NCI-H1048 (cell line): ENCODE data around the gene NDUFS7.
"Not testable (repeated sequence)": the region's sequence is repeated elsewhere in the genome, so short reads cannot be mapped to it uniquely, and the experiment has no call there.

ENCODE experiments used
- DNase-seq: peaks from one replicate; lab custom pipeline; 2025; lab: John Stamatoyannopoulos, UW

NDUFS7 gene

DNA sequence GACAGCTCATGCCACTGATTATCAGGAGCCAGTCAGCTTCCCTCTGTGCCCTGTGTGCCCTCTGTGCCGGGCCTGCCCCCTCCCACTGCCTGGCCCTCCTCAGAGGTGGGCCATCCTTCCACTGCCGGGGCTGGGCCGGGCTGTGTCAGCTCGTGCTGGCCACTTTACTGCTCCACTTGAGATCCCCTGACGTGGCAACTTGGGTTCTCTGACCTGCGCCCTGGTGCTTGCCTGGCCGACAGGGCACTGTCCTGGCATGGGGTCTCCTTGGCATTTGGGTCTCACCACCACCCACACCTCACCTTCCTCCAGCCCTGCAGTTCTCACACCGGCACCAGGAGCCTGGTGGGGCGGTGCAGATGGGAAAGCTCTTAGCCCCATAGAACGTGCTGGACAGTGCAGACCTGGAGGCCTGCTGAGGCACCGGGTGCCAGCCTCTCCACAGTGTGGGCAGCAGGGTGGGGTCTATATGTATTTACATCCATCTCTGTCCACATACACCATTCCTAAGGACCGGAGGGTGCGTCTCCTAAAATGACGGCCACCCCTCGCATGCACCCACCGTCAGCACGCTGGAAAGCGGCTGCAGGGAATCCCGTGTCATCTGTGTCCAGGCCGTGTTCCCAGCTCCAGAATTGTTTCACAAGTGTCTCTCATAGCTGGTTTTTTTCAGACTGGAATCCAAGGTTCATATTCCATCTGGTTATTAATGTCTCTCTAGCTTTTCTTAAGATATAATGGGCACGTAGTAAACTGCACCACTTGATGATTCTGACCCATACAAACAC lies 35.4 kb downstream of the NDUFS7 start:
- no peak for DNase-seq

GRCh38 chr19:1420085-1420484 lies 36.4 kb downstream of the NDUFS7 start:
- DNase-seq: not testable (repeated sequence)

DNA sequence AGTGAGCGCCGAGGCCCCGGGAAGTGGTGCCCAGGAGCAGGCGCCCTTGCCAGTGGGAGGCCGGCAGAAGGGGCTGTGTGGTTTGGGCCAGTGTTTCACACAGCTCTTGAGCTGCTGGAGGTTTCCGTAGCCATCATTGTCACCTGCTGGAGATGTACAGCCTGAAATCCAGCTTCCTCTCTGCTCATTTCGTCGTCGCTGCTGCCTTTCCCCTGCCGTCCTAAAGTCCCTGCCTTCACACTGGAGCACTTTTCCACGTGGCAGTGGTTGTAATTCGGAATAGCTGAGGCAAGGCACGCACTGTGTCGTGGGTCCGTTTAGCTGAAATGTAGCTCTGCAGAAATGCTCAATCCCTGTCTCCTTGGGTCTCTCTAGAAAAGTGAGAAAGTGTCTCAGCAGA lies 36.9 kb downstream of the NDUFS7 start:
- DNase-seq: no peak

DNA sequence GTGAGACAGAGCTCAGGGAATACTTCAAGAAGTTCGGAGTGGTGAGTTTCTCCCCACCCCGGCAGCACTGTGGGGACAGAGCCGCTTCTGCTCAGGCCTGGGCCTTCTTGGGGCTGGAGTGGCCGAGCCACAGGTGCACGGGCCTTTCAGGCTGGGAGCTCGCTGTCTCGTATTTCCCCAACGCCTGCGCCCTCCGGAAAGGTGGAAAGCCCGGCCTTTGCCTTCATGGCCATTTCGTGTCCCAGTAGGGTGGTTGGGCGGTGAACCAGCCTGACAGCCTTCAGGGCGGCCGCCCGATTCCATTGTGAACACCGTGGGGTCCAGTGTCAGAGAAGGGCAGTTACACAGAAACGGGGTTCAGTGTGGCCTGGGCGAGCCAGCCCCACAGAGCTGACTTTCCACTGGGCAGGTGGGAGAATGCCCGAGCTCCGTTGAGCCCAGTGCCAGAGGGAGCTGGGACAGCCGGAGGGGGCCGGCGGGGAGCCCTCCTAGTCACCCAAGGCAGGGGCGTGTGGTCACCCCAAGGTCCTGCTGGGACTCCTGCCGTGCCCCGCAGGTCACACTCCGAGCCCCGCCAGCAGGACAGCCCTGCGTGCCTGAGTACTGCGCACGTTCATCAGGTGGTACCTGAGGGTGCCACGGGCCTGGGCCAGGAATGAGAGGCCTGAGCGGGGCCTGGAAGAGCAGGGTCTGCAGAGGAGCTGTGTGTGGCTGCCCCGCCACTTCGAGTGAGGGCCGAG lies 37.7 kb downstream of the NDUFS7 start:
- DNase-seq: no peak

DNA sequence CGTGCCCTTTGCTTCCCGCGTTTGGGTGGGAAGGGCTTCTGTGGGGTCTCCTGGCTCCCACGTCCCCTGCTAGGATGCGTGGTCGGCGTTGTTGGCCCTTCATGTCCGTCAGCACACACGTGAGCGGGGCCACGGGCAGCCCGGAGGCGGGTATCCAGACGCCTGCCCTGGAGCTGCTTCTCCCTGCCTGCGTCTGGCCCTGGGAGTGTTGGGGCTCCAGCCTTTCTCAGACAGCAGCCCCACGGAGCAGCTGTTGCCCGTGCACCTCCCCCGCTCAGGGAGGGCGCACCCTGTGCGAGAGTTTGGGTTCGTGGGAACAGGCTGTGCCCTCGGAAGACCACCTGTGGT lies 38.2 kb downstream of the NDUFS7 start:
- DNase-seq: no peak

- DNase-seq: no peak
Measured at GRCh38 chr19:1422360-1422759, 38.7 kb downstream of the NDUFS7 start.

DNA sequence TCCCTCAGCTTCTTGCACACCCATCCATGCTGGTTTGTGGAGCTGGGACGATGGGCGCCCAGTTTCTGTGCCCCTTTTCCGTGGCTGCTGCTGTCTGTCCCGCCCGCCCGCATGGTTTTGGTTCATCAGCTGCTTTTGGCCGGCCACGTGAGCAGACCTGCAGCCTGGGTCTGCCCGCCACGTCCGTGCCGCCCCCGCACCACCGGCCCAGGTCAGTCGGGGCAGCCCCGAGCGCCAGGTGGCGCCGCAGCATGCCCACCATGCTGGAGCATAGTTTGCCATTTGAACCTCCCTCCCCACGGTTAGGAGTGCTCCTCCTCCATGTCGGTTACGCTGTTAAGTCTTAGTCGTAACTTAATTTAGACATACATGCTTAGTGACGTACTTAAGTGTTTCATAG lies 39.2 kb downstream of the NDUFS7 start:
- no peak for DNase-seq

DNA sequence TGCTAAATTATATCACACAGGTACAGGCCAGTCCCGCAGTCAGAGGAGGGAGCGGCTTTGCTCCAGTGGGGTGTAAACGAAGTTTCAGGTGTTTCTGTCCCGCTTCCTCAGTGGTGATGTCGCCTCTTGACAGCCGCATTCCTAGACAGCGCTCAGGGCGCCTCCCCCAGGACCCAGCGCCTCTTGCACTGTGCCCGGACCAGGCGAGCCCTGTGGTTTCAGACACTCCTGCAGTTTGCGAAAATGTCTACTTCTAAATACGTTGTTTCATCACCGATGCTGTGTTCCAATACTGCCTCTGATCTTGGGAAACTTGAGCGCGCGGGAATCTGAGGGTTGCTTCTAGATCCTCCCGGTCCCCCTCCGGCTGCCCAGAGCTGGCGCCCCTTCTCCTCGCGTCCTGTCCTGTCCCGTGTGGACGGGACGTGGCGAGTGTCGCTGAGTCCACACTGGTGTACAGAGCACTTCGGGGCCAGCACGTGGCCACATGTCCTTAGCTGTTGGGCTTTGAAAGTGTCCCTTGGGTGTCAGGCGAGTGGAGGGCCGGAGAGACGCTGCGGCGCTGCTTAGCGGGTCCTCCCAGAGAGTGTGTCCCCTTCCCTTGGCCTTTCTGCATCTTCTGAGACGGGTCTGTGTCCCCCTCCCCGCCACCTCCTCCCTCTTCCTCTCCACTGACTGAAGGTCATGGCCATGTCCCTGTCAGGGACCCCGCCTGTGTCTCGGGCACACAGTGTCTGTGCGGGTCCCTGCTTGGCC lies 39.9 kb downstream of the NDUFS7 start:
- DNase-seq: no peak

- no peak for DNase-seq
Measured at GRCh38 chr19:1424192-1424955, 40.7 kb downstream of the NDUFS7 start.

GRCh38 chr19:1425102-1425837 lies 41.6 kb downstream of the NDUFS7 start:
- DNase-seq: no peak

GRCh38 chr19:1425902-1426301 lies 42.2 kb downstream of the NDUFS7 start:
- DNase-seq: no peak

DNA sequence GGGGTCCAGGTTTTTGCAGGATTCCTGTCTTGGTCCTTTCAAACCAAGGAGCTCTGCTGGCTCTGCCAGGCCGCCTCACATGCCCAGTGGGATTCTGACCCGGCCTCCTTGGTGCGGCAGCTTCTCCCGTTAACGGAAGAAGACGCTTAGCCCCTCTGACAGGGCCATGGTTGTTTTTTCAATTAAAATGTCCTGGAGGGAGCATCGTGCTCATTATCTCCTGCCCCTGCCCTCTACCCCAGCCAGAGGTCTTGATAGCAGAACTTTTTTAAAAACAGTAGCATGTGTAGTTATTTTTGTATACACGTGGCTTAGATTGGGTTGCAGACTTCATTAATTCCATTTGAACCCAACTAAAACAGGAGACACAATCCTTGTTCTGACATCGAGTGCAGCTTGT lies 43.0 kb downstream of the NDUFS7 start:
- DNase-seq: no peak

DNA sequence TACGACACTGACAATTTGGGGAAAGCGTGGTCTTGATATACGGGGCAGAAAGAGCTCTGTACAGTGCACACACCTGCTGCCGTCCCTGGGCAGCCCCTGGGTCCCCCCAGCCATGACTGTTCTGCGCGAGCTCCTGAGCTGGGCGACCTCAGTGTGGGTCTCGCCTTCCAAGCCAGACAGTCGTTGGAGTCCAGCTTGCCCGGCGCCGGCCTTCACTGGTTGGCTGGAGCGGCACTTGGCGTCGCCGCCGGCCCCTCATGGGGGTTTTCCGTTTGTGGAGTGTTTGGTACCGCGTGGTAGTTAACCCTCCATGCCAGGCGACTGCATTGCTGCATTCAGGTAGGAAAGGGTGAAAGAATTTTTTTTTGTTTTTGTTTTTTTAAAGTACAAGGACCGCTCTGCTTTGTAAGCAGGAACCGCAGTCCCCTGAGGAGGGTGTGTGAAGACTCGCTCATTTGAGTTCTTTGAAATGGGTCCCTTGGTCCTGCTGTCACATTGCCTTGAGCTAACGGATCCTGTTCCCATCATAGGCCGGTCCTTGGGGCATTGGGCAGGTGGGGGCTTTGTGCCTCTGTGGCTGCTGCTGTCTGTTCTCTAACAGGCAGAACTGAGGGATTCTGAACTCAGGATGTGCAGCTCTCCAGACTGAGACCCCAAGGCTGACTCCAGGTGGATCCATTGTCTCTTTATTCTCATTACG lies 43.7 kb downstream of the NDUFS7 start:
- no peak for DNase-seq

DNA sequence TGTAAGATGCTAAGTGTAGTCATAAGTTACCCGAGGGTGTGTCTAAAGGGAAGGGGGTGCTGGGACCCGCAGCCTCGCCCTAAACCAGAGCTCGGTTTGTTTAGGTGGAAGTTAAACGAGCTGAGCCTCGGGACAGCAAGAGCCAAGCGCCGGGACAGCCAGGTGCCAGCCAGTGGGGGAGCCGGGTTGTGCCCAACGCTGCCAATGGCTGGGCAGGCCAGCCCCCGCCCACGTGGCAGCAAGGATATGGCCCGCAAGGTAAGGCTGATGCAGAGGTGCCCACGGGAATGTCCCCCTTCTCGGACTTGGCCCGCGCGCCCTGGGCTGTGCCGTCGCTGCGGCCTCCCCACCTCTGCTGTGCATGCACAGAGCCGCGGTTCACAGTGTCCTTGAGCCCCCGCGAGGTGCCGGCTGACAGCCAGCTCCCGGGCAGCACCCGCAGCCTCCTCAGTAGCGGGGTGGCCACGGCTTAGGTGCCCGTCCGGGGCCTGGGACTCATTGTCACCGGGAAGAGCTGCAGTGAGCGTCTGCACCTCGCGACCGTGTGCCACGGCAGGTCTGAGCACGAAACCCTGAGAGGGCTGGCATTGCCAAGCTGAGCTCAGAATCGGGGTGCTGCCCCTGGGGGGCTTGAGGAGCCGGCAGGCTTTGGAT lies 45.2 kb downstream of the NDUFS7 start:
- DNase-seq: no peak

GRCh38 chr19:1429750-1430149 lies 46.0 kb downstream of the NDUFS7 start:
- DNase-seq: no peak

DNA sequence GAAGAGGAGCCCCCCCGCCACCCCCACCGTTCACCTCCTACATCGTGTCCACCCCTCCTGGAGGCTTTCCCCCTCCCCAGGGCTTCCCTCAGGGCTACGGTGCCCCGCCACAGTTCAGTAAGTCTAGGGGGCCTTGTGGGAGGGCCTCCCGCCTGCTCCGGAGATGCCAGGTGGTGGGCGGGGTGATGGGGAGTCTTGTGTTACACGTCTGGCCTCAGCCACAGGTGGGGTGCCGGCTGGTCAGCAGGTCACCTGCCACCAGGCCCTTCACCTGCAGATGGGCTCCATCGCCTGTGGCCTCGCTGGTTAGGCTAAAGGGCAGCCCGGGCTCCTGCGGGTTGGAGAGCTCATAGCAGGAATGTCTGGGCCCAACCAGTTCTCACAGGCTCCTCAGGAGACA lies 46.5 kb downstream of the NDUFS7 start:
- no peak for DNase-seq

GRCh38 chr19:1431759-1432506 lies 48.2 kb downstream of the NDUFS7 start:
- DNase-seq: no peak

GRCh38 chr19:1432507-1432887 lies 48.8 kb downstream of the NDUFS7 start:
- no peak for DNase-seq
